KMS-11 (cell line): ENCODE data around the gene CALHM4.

ENCODE experiments used
- H2AFZ ChIP-seq: fragments of 200-600 bp; sonication (generic); 2 replicates; pipeline ENCODE4 v1.6.1; 2016; ENCODE audit warnings: antibody characterized with exemption, mixed run types, low read depth
- H3K27ac ChIP-seq: fragments of 200-600 bp; sonication (generic); 2 replicates; pipeline ENCODE4 v1.6.1; 2016; ENCODE audit warnings: mild to moderate bottlenecking, mixed run types
- H3K27me3 ChIP-seq: fragments of 200-600 bp; sonication (generic); 2 replicates; pipeline ENCODE4 v1.6.1; 2017; ENCODE audit warnings: mild to moderate bottlenecking, low read depth, mixed run types, moderate library complexity; ENCODE audit not compliant: insufficient read depth
- H3K36me3 ChIP-seq: fragments of 200-600 bp; sonication (generic); 2 replicates; pipeline ENCODE4 v1.6.1; 2017; ENCODE audit warnings: mild to moderate bottlenecking, mixed run types; ENCODE audit not compliant: insufficient read depth
- H3K4me1 ChIP-seq: fragments of 200-600 bp; sonication (generic); 2 replicates; pipeline ENCODE4 v1.6.1; 2016; ENCODE audit warnings: mild to moderate bottlenecking, low read depth, mixed run types; ENCODE audit not compliant: poor library complexity, severe bottlenecking
- H3K4me2 ChIP-seq: fragments of 200-600 bp; sonication (generic); 2 replicates; pipeline ENCODE4 v1.7.0; 2016; ENCODE audit warnings: mild to moderate bottlenecking, mixed run types
- H3K4me3 ChIP-seq: fragments of 200-600 bp; sonication (generic); IDR thresholded peaks from 2 replicates; pipeline ENCODE4 v1.6.1; 2017; ENCODE audit warnings: low read depth, low read length, mixed read lengths; ENCODE audit not compliant: insufficient read depth
- H3K79me2 ChIP-seq: fragments of 200-600 bp; sonication (generic); 2 replicates; pipeline ENCODE4 v1.6.1; 2016; ENCODE audit warnings: low read depth, mixed run types; ENCODE audit not compliant: insufficient read depth
- H3K9ac ChIP-seq: fragments of 200-600 bp; sonication (generic); 2 replicates; pipeline ENCODE4 v1.6.1; 2016; ENCODE audit warnings: mild to moderate bottlenecking, mixed run types
- H4K20me1 ChIP-seq: fragments of 200-600 bp; sonication (generic); 2 replicates; pipeline ENCODE4 v1.6.1; 2016; ENCODE audit warnings: mild to moderate bottlenecking, mixed run types; ENCODE audit not compliant: insufficient read depth
- CTCF ChIP-seq: fragments of 200-600 bp; sonication (generic); conservative IDR thresholded peaks from 2 replicates; pipeline ENCODE4 v1.6.1; 2017; ENCODE audit warnings: low read depth, mild to moderate bottlenecking, antibody characterized with exemption, low read length, moderate library complexity, mixed read lengths

The CALHM4 gene

GRCh38 chr6:116556065-116556464, 2.5 kb downstream of the CALHM4 start:
- Histone ChIP-seq H3K27ac (no peak overlapping the region), H3K4me3 (no peak overlapping the region), H3K79me2 (no peaks in the 10 kb centered on the region), H3K36me3 (no peaks in the 10 kb centered on the region), H2AFZ (no peak overlapping the region), H4K20me1 (no peaks in the 10 kb centered on the region), H3K27me3 (no peaks in the 10 kb centered on the region), H3K4me1 (no peaks in the 10 kb centered on the region), H3K4me2 (no peak overlapping the region), H3K9ac (no peak overlapping the region)
- no peak for TF ChIP-seq CTCF

GRCh38 chr6:116556814-116557415, 3.4 kb downstream of the CALHM4 start:
- no peak overlapping the region for H3K27ac ChIP-seq

GRCh38 chr6:116557893-116558292, 4.3 kb downstream of the CALHM4 start:
- Histone ChIP-seq H3K9ac (no peak overlapping the region), H3K4me3 (no peak overlapping the region), H2AFZ (no peak overlapping the region), H3K4me1 (no peaks in the 10 kb centered on the region), H3K79me2 (no peaks in the 10 kb centered on the region), H3K36me3 (no peaks in the 10 kb centered on the region), H3K4me2 (no peak overlapping the region), H4K20me1 (no peaks in the 10 kb centered on the region), H3K27me3 (no peaks in the 10 kb centered on the region), H3K27ac (no peak overlapping the region)
- TF ChIP-seq CTCF, result no peak

More at GRCh38 chr6:116556814-116557415, 3.4 kb downstream of the CALHM4 start:
- Histone ChIP-seq H3K4me3 (no peak overlapping the region), H3K27me3 (no peaks in the 10 kb centered on the region), H3K9ac (no peak overlapping the region), H3K4me1 (no peaks in the 10 kb centered on the region), H3K36me3 (no peaks in the 10 kb centered on the region), H2AFZ (no peak overlapping the region), H3K4me2 (no peak overlapping the region), H4K20me1 (no peaks in the 10 kb centered on the region), H3K79me2 (no peaks in the 10 kb centered on the region)
- TF ChIP-seq CTCF, result no peak

GRCh38 chr6:116560130-116560529, 6.6 kb downstream of the CALHM4 start:
- H3K27ac ChIP-seq, result no peak overlapping the region
- no peaks in the 10 kb centered on the region for H3K79me2 ChIP-seq
- no peaks in the 10 kb centered on the region for H3K27me3 ChIP-seq
- H3K4me2 ChIP-seq, result no peak overlapping the region
- H4K20me1 ChIP-seq, result no peaks in the 10 kb centered on the region
- TF ChIP-seq CTCF, result no peak
- H3K9ac ChIP-seq, result no peak overlapping the region
- H3K4me3 ChIP-seq, result no peak overlapping the region
- H2AFZ ChIP-seq, result no peak overlapping the region
- no peaks in the 10 kb centered on the region for H3K4me1 ChIP-seq
- no peaks in the 10 kb centered on the region for H3K36me3 ChIP-seq
